ENCODE results near the gene PARD3. TPM values are rescaled to one million over a fixed set of nuclear protein-coding genes. Genes with fewer than 3 reads are reported as not detected.
"Not testable (repeated sequence)": the region's sequence is repeated elsewhere in the genome, so short reads cannot be mapped to it uniquely, and the experiment has no call there.

The PARD3 gene
- total RNA-seq, 1 donor from 2014 or later, result 98.2 TPM

DNA sequence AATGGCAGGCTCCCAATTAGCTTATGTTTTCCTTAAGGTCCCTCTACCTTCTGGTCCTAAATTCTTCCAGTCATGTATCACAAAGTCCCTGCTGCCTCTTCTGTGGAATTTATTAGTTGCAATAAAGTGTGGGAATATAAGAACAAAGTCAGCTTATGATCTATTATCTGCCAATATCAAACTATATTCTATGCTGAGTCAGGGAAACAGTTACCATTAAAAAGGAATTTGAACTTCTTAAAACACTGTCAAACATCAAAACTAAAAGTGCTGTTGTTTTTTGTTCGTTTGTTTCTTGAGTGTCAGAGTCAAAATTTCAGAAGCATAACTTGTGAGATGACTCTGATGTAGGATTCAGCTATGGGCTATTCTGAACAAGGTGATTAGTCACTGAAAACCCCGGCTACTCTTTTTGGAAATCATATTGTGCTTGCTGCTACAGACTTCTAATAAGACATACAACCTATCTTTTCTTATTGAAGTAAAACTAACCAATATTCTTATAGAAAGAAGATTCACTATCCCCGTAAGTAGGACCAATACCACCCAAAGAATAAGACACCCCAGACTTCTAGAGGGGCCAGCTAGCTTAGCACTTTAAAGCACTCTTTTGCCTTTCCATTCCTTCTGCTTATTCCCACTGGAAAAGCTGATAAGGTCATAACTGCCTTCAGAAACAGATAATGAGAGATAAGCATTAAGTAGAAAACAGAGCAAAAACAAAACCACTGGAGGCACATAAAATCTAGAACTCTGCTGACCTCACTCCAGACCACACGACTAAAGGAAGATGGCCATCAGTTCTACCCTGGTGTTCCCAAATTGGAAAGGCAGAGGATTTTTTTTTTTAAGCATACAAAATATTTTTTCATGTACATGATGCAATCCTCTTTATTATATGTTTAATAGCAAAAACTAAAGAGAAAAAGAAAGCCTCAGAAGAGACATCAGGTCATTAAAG lies 370.6 kb downstream of the PARD3 start:
- Histone ChIP-seq H3K4me3 (ENCODE audit: low read depth, low read length) (no peak overlapping the region), H3K27me3 (ENCODE audit: control insufficient read depth, insufficient read depth, low read length) (no peaks in the 10 kb centered on the region), H3K36me3 (ENCODE audit: control insufficient read depth, insufficient read depth, low read length) (no peaks in the 10 kb centered on the region)
- no peak for TF ChIP-seq CTCF (IDR thresholded peaks at IDR 0.05; ENCODE audit: insufficient read depth, low read length, severe bottlenecking)
- no peak for FAIRE-seq
- peak; percentile 35 for DNase-seq (ENCODE audit: low read depth)

- DNase-seq (ENCODE audit: low read depth); H3K27me3 ChIP-seq (ENCODE audit: control insufficient read depth, insufficient read depth, low read length); H3K4me3 ChIP-seq (ENCODE audit: low read depth, low read length); H3K36me3 ChIP-seq (ENCODE audit: control insufficient read depth, insufficient read depth, low read length); FAIRE-seq: not testable (repeated sequence)
These were observed 375.7 kb downstream of the PARD3 start for GRCh38 chr10:34439386-34439785.

DNA sequence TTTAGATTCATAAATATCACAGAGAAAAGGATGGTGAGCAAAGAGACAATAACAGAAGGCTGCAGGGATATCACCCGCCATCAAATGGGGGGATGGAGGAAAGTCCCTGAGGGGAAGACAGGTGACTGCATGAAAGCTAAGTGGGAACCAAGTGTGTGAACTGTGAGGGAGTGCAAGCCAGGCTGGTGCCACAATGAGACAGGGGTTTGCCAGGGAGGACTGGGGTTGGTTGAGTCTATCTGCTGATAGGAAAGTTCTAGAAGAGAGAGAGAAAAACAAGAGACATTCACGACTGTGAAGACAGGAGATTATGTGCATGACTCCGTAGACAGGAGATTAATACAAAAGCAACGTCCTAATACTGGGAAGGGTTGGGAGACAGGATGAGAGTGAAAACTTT lies 376.4 kb downstream of the PARD3 start:
- no peak overlapping the region for H3K4me3 ChIP-seq (ENCODE audit: low read depth, low read length)
- DNase-seq (ENCODE audit: low read depth), result no peak
- H3K36me3 ChIP-seq (ENCODE audit: control insufficient read depth, insufficient read depth, low read length), result no peaks in the 10 kb centered on the region
- no peak for TF ChIP-seq CTCF (IDR thresholded peaks at IDR 0.05; ENCODE audit: insufficient read depth, low read length, severe bottlenecking)
- no peaks in the 10 kb centered on the region for H3K27me3 ChIP-seq (ENCODE audit: control insufficient read depth, insufficient read depth, low read length)
- peak; percentile 90 for FAIRE-seq

DNA sequence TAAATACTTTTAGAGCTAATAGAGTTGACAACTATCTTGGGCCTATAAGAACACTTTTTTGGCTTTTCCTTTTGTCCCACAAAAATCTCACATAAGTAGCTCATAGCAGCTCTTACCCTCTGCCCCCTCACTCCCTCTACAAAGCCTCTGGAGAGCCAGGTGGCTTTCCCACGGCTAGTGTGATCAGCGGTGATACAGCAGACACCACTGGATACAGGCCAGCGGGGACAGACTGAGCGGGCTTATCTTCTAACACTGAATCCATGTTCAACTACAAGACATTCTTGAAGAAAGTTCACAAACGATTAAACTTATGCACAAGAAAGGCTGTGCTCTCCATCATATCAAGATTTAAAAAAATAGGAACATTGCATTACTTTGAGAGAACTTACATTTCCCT lies 377.2 kb downstream of the PARD3 start:
- Histone ChIP-seq H3K4me3 (ENCODE audit: low read depth, low read length) (no peak overlapping the region), H3K27me3 (ENCODE audit: control insufficient read depth, insufficient read depth, low read length) (no peaks in the 10 kb centered on the region), H3K36me3 (ENCODE audit: control insufficient read depth, insufficient read depth, low read length) (no peaks in the 10 kb centered on the region)
- no peak for FAIRE-seq
- TF ChIP-seq CTCF (IDR thresholded peaks at IDR 0.05; ENCODE audit: insufficient read depth, low read length, severe bottlenecking), result no peak
- DNase-seq (ENCODE audit: low read depth), result no peak

- Histone ChIP-seq H3K4me3 (ENCODE audit: low read depth, low read length) (no peak overlapping the region), H3K36me3 (ENCODE audit: control insufficient read depth, insufficient read depth, low read length) (no peaks in the 10 kb centered on the region), H3K27me3 (ENCODE audit: control insufficient read depth, insufficient read depth, low read length) (no peaks in the 10 kb centered on the region)
- TF ChIP-seq CTCF (IDR thresholded peaks at IDR 0.05; ENCODE audit: insufficient read depth, low read length, severe bottlenecking), result no peak
- peak; percentile 45 for DNase-seq (ENCODE audit: low read depth)
- peak; percentile 72 for FAIRE-seq
These were observed 380.9 kb downstream of the PARD3 start for GRCh38 chr10:34434119-34434594.

- no peaks in the 10 kb centered on the region for H3K27me3 ChIP-seq (ENCODE audit: control insufficient read depth, insufficient read depth, low read length)
- FAIRE-seq (no peak), DNase-seq (ENCODE audit: low read depth) (no peak)
- TF ChIP-seq CTCF (IDR thresholded peaks at IDR 0.05; ENCODE audit: insufficient read depth, low read length, severe bottlenecking), result no peak
- H3K36me3 ChIP-seq (ENCODE audit: control insufficient read depth, insufficient read depth, low read length), result no peaks in the 10 kb centered on the region
- no peak overlapping the region for H3K4me3 ChIP-seq (ENCODE audit: low read depth, low read length)
These were observed 381.6 kb downstream of the PARD3 start for GRCh38 chr10:34433241-34434076.
